Colonic mucosa (tissue), 4 donors: Measurements from ENCODE around the gene OPCML. TPM values are rescaled to one million over a fixed set of nuclear protein-coding genes. Genes with fewer than 3 reads are reported as not detected.

Experiments used
- DNase-seq: peaks from one replicate; pipeline ENCODE4 v3.0.0-alpha.2; 2020
- H3K27ac ChIP-seq: fragments of 200-600 bp; one replicate; pipeline ENCODE4 v1.8.0; 2021
- H3K27me3 ChIP-seq: fragments of 200-600 bp; one replicate; pipeline ENCODE4 v1.8.0; 2021
- H3K36me3 ChIP-seq: fragments of 200-600 bp; one replicate; pipeline ENCODE4 v1.8.0; 2021
- H3K4me1 ChIP-seq: fragments of 200-600 bp; one replicate; pipeline ENCODE4 v1.8.0; 2021; ENCODE audit warnings: mild to moderate bottlenecking
- H3K4me3 ChIP-seq: fragments of 200-600 bp; one replicate; pipeline ENCODE4 v1.8.0; 2021
- H3K9ac ChIP-seq, 2 donors: one replicate each; pipeline ENCODE4 v1.7.0; 2013; ENCODE audit warnings: control low read depth in 2 of 2, low read depth in 2 of 2, low read length in 2 of 2
- H3K9me3 ChIP-seq: fragments of 200-600 bp; one replicate; pipeline ENCODE4 v1.8.0; 2021
- intact Hi-C: fragments of 100-400 bp; cut with DNase I; formaldehyde crosslinking; loops from one replicate; pipeline ENCODE4 v1.14.1; 2022
- total RNA-seq, 2 donors: library from RNA; stranded (reverse); fragmentation: NEBNext Ultra II Directional in 1 of 2; extraction: Animal tissue kit (Norgen Biotek cat#: 25700) in 1 of 2; gene quantifications; one replicate each; pipeline ENCODE4 v1.2.1, GENCODE V29; 2021
- TF ChIP-seq, protein P1 (sequence below): fragments of 200-600 bp; IDR thresholded peaks from one replicate; pipeline ENCODE4 v1.8.0; 2022; ENCODE audit warnings: antibody characterized with exemption, mild to moderate bottlenecking
- donor health status: healthy.
- donor health status: DM: no; HTN: no; CAD: no.
- donor health status: DM: no; HTN: no; CAD: no.

The OPCML gene
- total RNA-seq, 2 donors from 2014 or later = 0.08 TPM; not detected in 1

DNA sequence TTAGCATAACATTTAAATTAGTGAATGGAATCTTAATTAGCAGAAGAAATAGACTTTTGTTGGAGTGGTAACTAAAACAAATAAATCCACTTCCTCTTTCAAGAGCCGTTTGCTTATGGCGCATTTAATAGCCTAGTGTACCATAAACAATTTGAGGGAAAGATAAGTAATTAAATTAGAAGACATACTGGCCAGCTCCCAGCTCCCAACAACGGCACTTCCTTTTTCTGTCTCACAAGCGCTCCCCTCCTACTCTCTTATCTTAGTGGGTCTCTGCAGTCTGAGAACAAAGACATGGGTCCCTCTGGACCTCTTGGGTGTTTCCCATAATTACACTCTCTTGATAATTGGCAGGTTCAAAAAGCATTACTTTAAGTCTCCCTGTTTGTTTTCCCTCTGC is 146.0 kb downstream of the OPCML start:
- TF ChIP-seq, protein P1, sequence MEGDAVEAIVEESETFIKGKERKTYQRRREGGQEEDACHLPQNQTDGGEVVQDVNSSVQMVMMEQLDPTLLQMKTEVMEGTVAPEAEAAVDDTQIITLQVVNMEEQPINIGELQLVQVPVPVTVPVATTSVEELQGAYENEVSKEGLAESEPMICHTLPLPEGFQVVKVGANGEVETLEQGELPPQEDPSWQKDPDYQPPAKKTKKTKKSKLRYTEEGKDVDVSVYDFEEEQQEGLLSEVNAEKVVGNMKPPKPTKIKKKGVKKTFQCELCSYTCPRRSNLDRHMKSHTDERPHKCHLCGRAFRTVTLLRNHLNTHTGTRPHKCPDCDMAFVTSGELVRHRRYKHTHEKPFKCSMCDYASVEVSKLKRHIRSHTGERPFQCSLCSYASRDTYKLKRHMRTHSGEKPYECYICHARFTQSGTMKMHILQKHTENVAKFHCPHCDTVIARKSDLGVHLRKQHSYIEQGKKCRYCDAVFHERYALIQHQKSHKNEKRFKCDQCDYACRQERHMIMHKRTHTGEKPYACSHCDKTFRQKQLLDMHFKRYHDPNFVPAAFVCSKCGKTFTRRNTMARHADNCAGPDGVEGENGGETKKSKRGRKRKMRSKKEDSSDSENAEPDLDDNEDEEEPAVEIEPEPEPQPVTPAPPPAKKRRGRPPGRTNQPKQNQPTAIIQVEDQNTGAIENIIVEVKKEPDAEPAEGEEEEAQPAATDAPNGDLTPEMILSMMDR = no peak
- no peaks in the 10 kb centered on the region for H3K36me3 ChIP-seq
- H3K9me3 ChIP-seq = no peaks in the 10 kb centered on the region
- H3K27ac ChIP-seq = no peak overlapping the region
- intact Hi-C loops = no loop called here
- H3K27me3 ChIP-seq = no peaks in the 10 kb centered on the region
- H3K4me1 ChIP-seq = no peaks in the 10 kb centered on the region
- no peak overlapping the region for H3K4me3 ChIP-seq
- DNase-seq = no peak
- no peak overlapping the region for H3K9ac ChIP-seq

DNA sequence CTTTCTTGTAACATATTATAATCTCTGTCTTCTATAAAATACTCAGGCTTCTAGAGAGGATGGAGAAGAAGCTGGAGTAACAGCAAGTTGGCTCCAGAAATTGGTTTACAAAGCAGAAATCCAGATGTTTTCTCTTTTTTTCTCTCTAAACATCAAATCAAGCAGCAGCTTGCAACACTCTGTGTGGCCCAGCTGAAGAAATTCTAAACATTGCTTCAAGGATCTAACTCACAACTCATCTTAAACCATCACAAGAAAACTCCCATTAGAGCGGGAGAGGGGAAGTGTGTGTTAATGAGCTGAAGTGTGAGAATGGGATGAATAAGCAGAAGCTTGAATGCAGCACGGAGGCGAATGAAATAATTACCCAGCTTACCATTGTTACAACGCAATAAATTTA is 146.5 kb downstream of the OPCML start:
- intact Hi-C loops = no loop called here
- TF ChIP-seq, protein P1 = no peak
- no peaks in the 10 kb centered on the region for H3K27me3 ChIP-seq
- no peak for DNase-seq
- H3K9me3 ChIP-seq = no peaks in the 10 kb centered on the region
- H3K36me3 ChIP-seq = no peaks in the 10 kb centered on the region
- H3K9ac ChIP-seq = no peak overlapping the region
- H3K27ac ChIP-seq = no peak overlapping the region
- H3K4me3 ChIP-seq = no peak overlapping the region
- no peaks in the 10 kb centered on the region for H3K4me1 ChIP-seq

DNA sequence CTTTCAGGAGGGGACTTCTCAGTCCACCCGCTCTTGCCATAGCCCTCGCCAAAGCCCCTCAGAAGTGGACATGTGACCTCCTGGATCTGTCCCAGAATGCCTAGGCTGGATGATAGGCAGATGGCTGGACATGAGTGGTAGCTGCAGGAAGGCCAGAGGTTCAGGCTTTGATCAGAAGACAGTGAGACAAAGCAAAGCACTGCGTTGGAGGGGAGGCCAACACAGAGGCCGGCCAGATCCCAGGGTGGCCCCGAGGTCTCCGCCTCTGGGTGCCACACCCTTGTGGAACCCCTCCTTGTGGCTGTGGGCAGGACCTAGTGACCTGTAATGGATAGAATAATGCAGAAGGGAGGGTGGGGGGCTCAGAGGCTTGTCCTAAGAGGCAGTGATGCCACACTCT is 147.6 kb downstream of the OPCML start:
- no peak for DNase-seq
- Histone ChIP-seq H3K36me3 (no peaks in the 10 kb centered on the region), H3K4me3 (no peak overlapping the region), H3K9me3 (no peaks in the 10 kb centered on the region), H3K27ac (no peak overlapping the region), H3K9ac (no peak overlapping the region), H3K27me3 (no peaks in the 10 kb centered on the region), H3K4me1 (no peaks in the 10 kb centered on the region)
- TF ChIP-seq, protein P1 = no peak
- intact Hi-C loops = no loop called here

DNA sequence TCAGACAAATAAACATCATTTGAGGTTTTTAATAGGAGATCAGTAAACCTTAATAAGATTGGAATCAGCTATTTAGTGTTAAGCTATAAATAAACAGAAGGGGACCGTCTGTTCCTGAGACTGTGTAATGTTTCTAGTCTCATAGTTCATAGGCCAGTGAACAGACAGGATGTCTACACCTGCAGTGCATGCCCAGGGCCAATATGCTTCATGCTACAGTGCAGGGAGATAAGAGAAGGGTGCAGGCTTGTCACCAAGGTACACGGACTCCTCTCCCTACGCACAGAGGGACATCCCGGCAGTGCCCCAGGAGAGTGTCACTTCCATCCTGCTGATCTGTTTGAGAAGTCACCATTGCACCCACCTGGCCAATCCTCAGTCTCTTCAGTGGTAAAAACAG is 148.6 kb downstream of the OPCML start:
- no peaks in the 10 kb centered on the region for H3K36me3 ChIP-seq
- no peak for DNase-seq
- H3K27ac ChIP-seq = no peak overlapping the region
- H3K9ac ChIP-seq = no peak overlapping the region
- no peaks in the 10 kb centered on the region for H3K4me1 ChIP-seq
- no peaks in the 10 kb centered on the region for H3K27me3 ChIP-seq
- intact Hi-C loops = no loop called here
- TF ChIP-seq, protein P1 = no peak
- no peak overlapping the region for H3K4me3 ChIP-seq
- H3K9me3 ChIP-seq = no peaks in the 10 kb centered on the region

DNA sequence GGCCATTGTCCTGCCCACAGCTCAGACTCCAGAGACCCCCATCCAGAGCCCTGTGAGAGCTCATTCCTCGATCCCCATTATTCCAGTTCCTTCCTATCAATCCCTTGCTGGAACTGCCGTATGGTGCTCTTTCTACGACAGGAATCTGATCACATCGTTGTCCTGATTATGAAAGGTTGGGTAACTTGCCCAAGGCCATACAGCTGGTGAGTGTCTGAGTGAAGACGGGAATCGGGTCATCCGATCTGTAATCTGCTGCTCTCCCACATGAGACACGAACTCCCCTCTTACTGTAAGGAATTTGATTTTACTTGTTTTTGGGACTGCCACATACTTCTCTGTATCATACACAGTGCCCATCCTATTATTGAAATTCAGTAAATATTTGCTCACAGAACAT is 149.1 kb downstream of the OPCML start:
- H3K27ac ChIP-seq = no peak overlapping the region

More for the DNA sequence above, 149.1 kb downstream of the OPCML start:
- Histone ChIP-seq H3K36me3 (no peaks in the 10 kb centered on the region), H3K27me3 (no peaks in the 10 kb centered on the region), H3K9ac (no peak overlapping the region), H3K9me3 (no peaks in the 10 kb centered on the region), H3K4me3 (no peak overlapping the region), H3K4me1 (no peaks in the 10 kb centered on the region)
- no peak for DNase-seq
- TF ChIP-seq, protein P1 = no peak
- intact Hi-C loops = no loop called here
